ENCODE results near the gene ANKRD50.

The ANKRD50 gene

DNA sequence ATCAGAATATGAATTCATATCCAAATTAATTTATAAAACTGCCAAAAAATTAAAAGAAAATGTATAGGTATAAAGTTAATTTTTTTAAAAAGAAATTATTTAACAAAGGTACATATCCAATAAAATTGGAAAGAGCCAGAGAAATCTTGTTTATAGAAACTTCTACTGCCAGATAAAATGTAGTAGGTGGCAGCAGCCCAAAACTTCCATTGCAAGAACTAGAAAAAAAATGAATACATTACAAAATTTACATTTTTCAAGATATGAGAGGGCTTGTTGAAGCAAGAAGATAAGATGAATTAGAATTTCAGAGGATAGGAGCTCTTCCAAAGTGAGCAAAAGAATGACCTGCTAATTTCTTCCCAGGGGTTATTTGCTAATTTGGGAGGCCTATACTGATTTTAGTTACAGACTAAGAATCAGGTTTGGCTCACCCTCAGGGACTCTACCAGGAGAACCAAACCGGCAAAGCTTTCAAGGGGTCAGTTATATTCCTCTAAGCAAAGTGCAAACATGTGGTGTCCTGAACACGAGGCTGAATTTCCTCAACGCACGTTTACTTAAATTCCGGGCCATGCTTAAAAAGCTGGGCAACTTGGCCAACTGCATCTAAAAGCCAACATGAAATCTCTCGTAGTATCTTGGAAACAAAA lies 17.5 kb downstream of the ANKRD50 start:
- ChIA-PET POLR2A (no interaction called here), CTCF (no interaction called here)
- no peak for DNase-seq (ENCODE audit: extremely low spot score)
- no peak for TF ChIP-seq CTBP1 (IDR thresholded peaks at IDR 0.05; ENCODE audit: borderline replicate concordance)
- no peak for TF ChIP-seq HDGF (IDR thresholded peaks at IDR 0.05; ENCODE audit: borderline replicate concordance)
- no peak for TF ChIP-seq NFRKB (IDR thresholded peaks at IDR 0.05)
- no peak for TF ChIP-seq SP1 (IDR thresholded peaks at IDR 0.05)
- TF ChIP-seq FOXM1 (IDR thresholded peaks at IDR 0.05; ENCODE audit: borderline replicate concordance) = no peak
- TF ChIP-seq ARNT (IDR thresholded peaks at IDR 0.05) = no peak
- TF ChIP-seq FOXA1 (IDR thresholded peaks at IDR 0.05) = no peak
- TF ChIP-seq ELF4 (IDR thresholded peaks at IDR 0.05) = no peak
- TF ChIP-seq L3MBTL2 (conservative IDR thresholded peaks at IDR 0.05) = no peak

- no peak for DNase-seq (ENCODE audit: extremely low spot score)
- ChIA-PET CTCF (no interaction called here), POLR2A (no interaction called here)
- no peak for TF ChIP-seq ZNF384 (IDR thresholded peaks at IDR 0.05)
- TF ChIP-seq FOXA1 (IDR thresholded peaks at IDR 0.05) = no peak
- TF ChIP-seq SP1 (IDR thresholded peaks at IDR 0.05) = no peak
- TF ChIP-seq BHLHE40 (IDR thresholded peaks at IDR 0.05; ENCODE audit: borderline replicate concordance) = no peak
- no peak for TF ChIP-seq L3MBTL2 (conservative IDR thresholded peaks at IDR 0.05)
- TF ChIP-seq FOXK2 (IDR thresholded peaks at IDR 0.05) = no peak
- no peak for TF ChIP-seq ELF4 (IDR thresholded peaks at IDR 0.05)
- TF ChIP-seq ARNT (IDR thresholded peaks at IDR 0.05) = no peak
- TF ChIP-seq, protein P1, sequence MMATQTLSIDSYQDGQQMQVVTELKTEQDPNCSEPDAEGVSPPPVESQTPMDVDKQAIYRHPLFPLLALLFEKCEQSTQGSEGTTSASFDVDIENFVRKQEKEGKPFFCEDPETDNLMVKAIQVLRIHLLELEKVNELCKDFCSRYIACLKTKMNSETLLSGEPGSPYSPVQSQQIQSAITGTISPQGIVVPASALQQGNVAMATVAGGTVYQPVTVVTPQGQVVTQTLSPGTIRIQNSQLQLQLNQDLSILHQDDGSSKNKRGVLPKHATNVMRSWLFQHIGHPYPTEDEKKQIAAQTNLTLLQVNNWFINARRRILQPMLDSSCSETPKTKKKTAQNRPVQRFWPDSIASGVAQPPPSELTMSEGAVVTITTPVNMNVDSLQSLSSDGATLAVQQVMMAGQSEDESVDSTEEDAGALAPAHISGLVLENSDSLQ (IDR thresholded peaks at IDR 0.05) = no peak
- TF ChIP-seq FOXM1 (IDR thresholded peaks at IDR 0.05; ENCODE audit: borderline replicate concordance) = no peak
- no peak for TF ChIP-seq HDGF (IDR thresholded peaks at IDR 0.05; ENCODE audit: borderline replicate concordance)
- no peak for TF ChIP-seq LEF1 (IDR thresholded peaks at IDR 0.05; ENCODE audit: borderline replicate concordance)
- no peak for TF ChIP-seq SUZ12 (IDR thresholded peaks at IDR 0.05)
- no peak for TF ChIP-seq CTBP1 (IDR thresholded peaks at IDR 0.05; ENCODE audit: borderline replicate concordance)
- no peak for TF ChIP-seq TARDBP (IDR thresholded peaks at IDR 0.05)
- no peak for TF ChIP-seq NFRKB (IDR thresholded peaks at IDR 0.05)
These were observed 18.2 kb downstream of the ANKRD50 start for GRCh38 chr4:124694306-124694705.

DNA sequence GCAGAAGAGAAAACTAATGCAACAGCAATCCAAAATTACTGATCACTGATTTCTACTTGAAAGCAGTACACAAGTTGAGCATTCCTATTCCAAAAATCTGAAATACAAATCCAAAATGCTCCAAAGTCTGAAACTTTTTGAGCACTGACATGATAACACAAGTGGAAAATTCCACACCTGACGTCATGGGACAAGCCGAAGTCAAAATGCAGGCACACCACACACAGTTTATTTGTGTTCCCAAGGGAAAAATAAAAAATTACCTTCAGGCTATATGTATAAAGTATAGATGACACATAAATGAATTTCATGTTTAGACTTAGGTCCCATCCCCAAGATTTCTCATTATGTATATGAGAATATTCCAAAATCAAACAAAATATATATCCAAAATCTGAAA lies 20.7 kb downstream of the ANKRD50 start:
- no peak for DNase-seq (ENCODE audit: extremely low spot score)
- POLR2A ChIA-PET = no interaction called here
- TF ChIP-seq ARNT (IDR thresholded peaks at IDR 0.05) (no peak), NFRKB (IDR thresholded peaks at IDR 0.05) (no peak), FOXM1 (IDR thresholded peaks at IDR 0.05; ENCODE audit: borderline replicate concordance) (no peak), LEF1 (IDR thresholded peaks at IDR 0.05; ENCODE audit: borderline replicate concordance) (no peak), CTBP1 (IDR thresholded peaks at IDR 0.05; ENCODE audit: borderline replicate concordance) (no peak), ELF4 (IDR thresholded peaks at IDR 0.05) (no peak), TARDBP (IDR thresholded peaks at IDR 0.05) (no peak), FOXK2 (IDR thresholded peaks at IDR 0.05) (no peak), ZNF384 (IDR thresholded peaks at IDR 0.05) (no peak), BHLHE40 (IDR thresholded peaks at IDR 0.05; ENCODE audit: borderline replicate concordance) (no peak), FOXA1 (IDR thresholded peaks at IDR 0.05) (no peak), SP1 (IDR thresholded peaks at IDR 0.05) (no peak), SUZ12 (IDR thresholded peaks at IDR 0.05) (no peak), HDGF (IDR thresholded peaks at IDR 0.05; ENCODE audit: borderline replicate concordance) (no peak), L3MBTL2 (conservative IDR thresholded peaks at IDR 0.05) (no peak)
- TF ChIP-seq, protein P1 (IDR thresholded peaks at IDR 0.05) = no peak
- CTCF ChIA-PET = no interaction called here

- TF ChIP-seq NFRKB (IDR thresholded peaks at IDR 0.05) (no peak), ELF4 (IDR thresholded peaks at IDR 0.05) (no peak), SP1 (IDR thresholded peaks at IDR 0.05) (no peak), SUZ12 (IDR thresholded peaks at IDR 0.05) (no peak), BHLHE40 (IDR thresholded peaks at IDR 0.05; ENCODE audit: borderline replicate concordance) (no peak), CTBP1 (IDR thresholded peaks at IDR 0.05; ENCODE audit: borderline replicate concordance) (no peak), HDGF (IDR thresholded peaks at IDR 0.05; ENCODE audit: borderline replicate concordance) (no peak), ARNT (IDR thresholded peaks at IDR 0.05) (no peak), LEF1 (IDR thresholded peaks at IDR 0.05; ENCODE audit: borderline replicate concordance) (no peak)
- ChIA-PET CTCF (no interaction called here), POLR2A (no interaction called here)
- DNase-seq (ENCODE audit: extremely low spot score) = no peak
These were observed 26.3 kb downstream of the ANKRD50 start for GRCh38 chr4:124686279-124686678.

GRCh38 chr4:124685851-124686250 lies 26.7 kb downstream of the ANKRD50 start:
- CTCF ChIA-PET = no interaction called here
- DNase-seq (ENCODE audit: extremely low spot score) = no peak
- TF ChIP-seq SP1 (IDR thresholded peaks at IDR 0.05) (no peak), SUZ12 (IDR thresholded peaks at IDR 0.05) (no peak), FOXM1 (IDR thresholded peaks at IDR 0.05; ENCODE audit: borderline replicate concordance) (no peak), ARNT (IDR thresholded peaks at IDR 0.05) (no peak), BHLHE40 (IDR thresholded peaks at IDR 0.05; ENCODE audit: borderline replicate concordance) (no peak), FOXK2 (IDR thresholded peaks at IDR 0.05) (no peak), NFRKB (IDR thresholded peaks at IDR 0.05) (no peak), FOXA1 (IDR thresholded peaks at IDR 0.05) (no peak), TARDBP (IDR thresholded peaks at IDR 0.05) (no peak), HDGF (IDR thresholded peaks at IDR 0.05; ENCODE audit: borderline replicate concordance) (no peak), ZNF384 (IDR thresholded peaks at IDR 0.05) (no peak), CTBP1 (IDR thresholded peaks at IDR 0.05; ENCODE audit: borderline replicate concordance) (no peak), LEF1 (IDR thresholded peaks at IDR 0.05; ENCODE audit: borderline replicate concordance) (no peak), L3MBTL2 (conservative IDR thresholded peaks at IDR 0.05) (no peak)
- TF ChIP-seq, protein P1 (IDR thresholded peaks at IDR 0.05) = no peak
- POLR2A ChIA-PET = no interaction called here

DNA sequence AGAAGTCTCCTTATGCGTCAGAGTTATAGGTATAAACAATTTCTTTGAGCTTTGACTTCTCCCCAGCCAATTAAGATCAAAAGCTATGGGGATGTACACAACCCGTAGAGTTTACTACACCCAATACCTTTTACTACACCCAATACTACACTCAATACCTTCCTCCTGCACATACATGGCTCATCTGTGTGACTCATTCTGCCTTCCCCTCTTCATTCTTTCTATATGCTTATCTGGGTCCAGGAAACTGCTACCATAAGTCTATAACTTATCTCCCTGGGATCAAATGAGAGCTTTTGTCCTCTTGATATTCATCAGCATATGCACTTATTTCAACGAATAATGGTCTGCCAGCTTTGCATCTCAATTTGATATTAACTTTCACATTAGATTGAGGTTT lies 28.2 kb downstream of the ANKRD50 start:
- no peak for DNase-seq (ENCODE audit: extremely low spot score)
- ChIA-PET POLR2A (no interaction called here), CTCF (no interaction called here)
- TF ChIP-seq ARNT (IDR thresholded peaks at IDR 0.05) = no peak
- no peak for TF ChIP-seq CTBP1 (IDR thresholded peaks at IDR 0.05; ENCODE audit: borderline replicate concordance)
- TF ChIP-seq LEF1 (IDR thresholded peaks at IDR 0.05; ENCODE audit: borderline replicate concordance) = no peak
- TF ChIP-seq SUZ12 (IDR thresholded peaks at IDR 0.05) = no peak
- no peak for TF ChIP-seq TARDBP (IDR thresholded peaks at IDR 0.05)
- TF ChIP-seq, protein P1 (IDR thresholded peaks at IDR 0.05) = no peak
- no peak for TF ChIP-seq ELF4 (IDR thresholded peaks at IDR 0.05)
- no peak for TF ChIP-seq NFRKB (IDR thresholded peaks at IDR 0.05)
- no peak for TF ChIP-seq ZNF384 (IDR thresholded peaks at IDR 0.05)

Measured in HEK293T (cell line).